Tibial nerve (tissue), 3 donors: ENCODE results near the gene WIPF1.

ENCODE experiments used
- POLR2A ChIP-seq, 2 donors: fragments of 450-650 bp; IDR thresholded peaks; one replicate each; pipeline ENCODE4 v1.6.1; 2017; ENCODE audit warnings: antibody characterized with exemption in 2 of 2, mild to moderate bottlenecking in 2 of 2, moderate library complexity in 2 of 2
- TF ChIP-seq, protein P1 (sequence below), 5 experiments: fragments of 200-600 bp in 3 of 5; fragments of 450-650 bp in 2 of 5; sonication (generic) in 3 of 5; IDR thresholded peaks; one replicate each; pipeline ENCODE4 v1.5.1; 2016 to 2019; ENCODE audit warnings: antibody characterized with exemption in 5 of 5, mild to moderate bottlenecking in 3 of 5, moderate library complexity in 2 of 5

- TF ChIP-seq, protein P1, sequence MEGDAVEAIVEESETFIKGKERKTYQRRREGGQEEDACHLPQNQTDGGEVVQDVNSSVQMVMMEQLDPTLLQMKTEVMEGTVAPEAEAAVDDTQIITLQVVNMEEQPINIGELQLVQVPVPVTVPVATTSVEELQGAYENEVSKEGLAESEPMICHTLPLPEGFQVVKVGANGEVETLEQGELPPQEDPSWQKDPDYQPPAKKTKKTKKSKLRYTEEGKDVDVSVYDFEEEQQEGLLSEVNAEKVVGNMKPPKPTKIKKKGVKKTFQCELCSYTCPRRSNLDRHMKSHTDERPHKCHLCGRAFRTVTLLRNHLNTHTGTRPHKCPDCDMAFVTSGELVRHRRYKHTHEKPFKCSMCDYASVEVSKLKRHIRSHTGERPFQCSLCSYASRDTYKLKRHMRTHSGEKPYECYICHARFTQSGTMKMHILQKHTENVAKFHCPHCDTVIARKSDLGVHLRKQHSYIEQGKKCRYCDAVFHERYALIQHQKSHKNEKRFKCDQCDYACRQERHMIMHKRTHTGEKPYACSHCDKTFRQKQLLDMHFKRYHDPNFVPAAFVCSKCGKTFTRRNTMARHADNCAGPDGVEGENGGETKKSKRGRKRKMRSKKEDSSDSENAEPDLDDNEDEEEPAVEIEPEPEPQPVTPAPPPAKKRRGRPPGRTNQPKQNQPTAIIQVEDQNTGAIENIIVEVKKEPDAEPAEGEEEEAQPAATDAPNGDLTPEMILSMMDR (IDR thresholded peaks at IDR 0.05): no peak
- TF ChIP-seq POLR2A (IDR thresholded peaks at IDR 0.05): no peak
These were observed 33.9 kb downstream of the WIPF1 start for GRCh38 chr2:174563530-174564282.
